A673 (cell line): Measurements from ENCODE around the gene EFR3B.

Experiments
- CTCF ChIP-seq: fragments of 300-800, 200-600 bp; sonication (generic); conservative IDR thresholded peaks from 2 replicates; pipeline ENCODE4 v1.5.1; 2017; ENCODE audit warnings: low read depth, mild to moderate bottlenecking, antibody characterized with exemption, low read length, moderate library complexity, mixed read lengths
- EZH2 ChIP-seq: fragments of 200-600 bp; sonication (generic); IDR thresholded peaks from 2 replicates; pipeline ENCODE4 v1.6.1; 2017; ENCODE audit warnings: borderline replicate concordance, low read depth, mild to moderate bottlenecking, mixed read lengths, antibody characterized with exemption, low read length; ENCODE audit not compliant: poor library complexity, severe bottlenecking

GRCh38 chr2:25034081-25034480 is 7.8 kb upstream of the EFR3B start:
- TF ChIP-seq CTCF (no peak), EZH2 (no peak)
